Vagina (tissue), 2 donors: ENCODE data around the gene SLC9A7.

Experiments used
- CTCF ChIP-seq, 3 experiments: fragments of 450-650 bp in 2 of 3; fragments of 200-600 bp in 1 of 3; sonication (generic) in 1 of 3; IDR thresholded peaks; one replicate each; pipeline ENCODE4 v1.5.1; 2017 to 2019; ENCODE audit warnings: antibody characterized with exemption in 3 of 3, mild to moderate bottlenecking in 2 of 3, moderate library complexity in 2 of 3
- POLR2A ChIP-seq, 2 donors: fragments of 450-650 bp; IDR thresholded peaks; one replicate each; pipeline ENCODE4 v1.6.1; 2017; ENCODE audit warnings: antibody characterized with exemption in 2 of 2, mild to moderate bottlenecking in 2 of 2, moderate library complexity in 2 of 2
- POLR2AphosphoS5 ChIP-seq, 2 donors: sonication (generic); formaldehyde crosslinking; IDR thresholded peaks; one replicate each; pipeline ENCODE4 v1.9.0; 2017; ENCODE audit warnings: antibody characterized with exemption in 2 of 2, mild to moderate bottlenecking in 2 of 2, low read depth in 1 of 2; ENCODE audit not compliant: insufficient read depth in 1 of 2

- no peak for TF ChIP-seq CTCF (IDR thresholded peaks at IDR 0.05)
- TF ChIP-seq POLR2AphosphoS5 (IDR thresholded peaks at IDR 0.05; ENCODE audit: insufficient read depth in 1 of 2, low read depth in 1 of 2), result no peak
- TF ChIP-seq POLR2A (IDR thresholded peaks at IDR 0.05), result no peak
These were observed 187.2 kb downstream of the SLC9A7 start for GRCh38 chrX:46571423-46572339.
